Body of pancreas (tissue), 4 donors: ENCODE results near the gene ADAM33. TPM values are rescaled to one million over a fixed set of nuclear protein-coding genes. Genes with fewer than 3 reads are reported as not detected.
A peak's percentile ranks its signal among the peaks of the same experiment; 100 is the strongest.

Source experiments
- ATAC-seq: fragments of 150-250 bp; one replicate; pipeline ENCODE4 v1.9.1; 2016
- DNase-seq, 4 donors: peaks; one replicate each; pipeline ENCODE4 v3.0.0-alpha.2; 2019
- H3K27ac ChIP-seq, 4 donors: fragments of 200-600 bp; sonication (generic); 1 replicate in 3 of 4; 2 replicates in 1 of 4; pipeline versions ENCODE4 v1.5.1 to v1.6.1; 2016 to 2019; ENCODE audit warnings: mild to moderate bottlenecking in 1 of 4, mixed read lengths in 1 of 4, moderate library complexity in 1 of 4
- H3K27me3 ChIP-seq, 2 donors: fragments of 200-600 bp; sonication (generic); one replicate each; pipeline ENCODE4 v1.6.0; 2016; ENCODE audit warnings: mild to moderate bottlenecking in 1 of 2
- H3K36me3 ChIP-seq, 2 donors: fragments of 200-600 bp; sonication (generic); replicated peaks in 1 of 2; 2 replicates each; pipeline ENCODE4 v1.5.1; 2016; ENCODE audit warnings: low read depth in 2 of 2; ENCODE audit not compliant: insufficient read depth in 1 of 2
- H3K4me1 ChIP-seq: fragments of 200-600 bp; sonication (generic); one replicate; pipeline ENCODE4 v1.6.0; 2016
- H3K4me3 ChIP-seq, 2 donors: fragments of 200-600 bp; sonication (generic); 1 replicate in 1 of 2; 2 replicates in 1 of 2; pipeline ENCODE4 v1.5.1; 2016 to 2019
- H3K9me3 ChIP-seq, 3 donors: fragments of 200-600 bp; sonication (generic); 1 replicate in 2 of 3; 2 replicates in 1 of 3; pipeline ENCODE4 v1.5.1; 2016
- CTCF ChIP-seq, 7 experiments: fragments of 450-650 bp in 4 of 7; fragments of 200-600 bp in 3 of 7; sonication (generic) in 3 of 7; IDR thresholded peaks; one replicate each; pipeline ENCODE4 v1.5.1; 2016 to 2019; ENCODE audit warnings: antibody characterized with exemption in 7 of 7
- POLR2A ChIP-seq, 3 donors: fragments of 450-650 bp; IDR thresholded peaks; one replicate each; pipeline ENCODE4 v1.6.1; 2016; ENCODE audit warnings: antibody characterized with exemption in 3 of 3, mild to moderate bottlenecking in 2 of 3
- WGBS, 2 donors: methylation state at CpG; one replicate each; pipeline ENCODE4 v1.1.5; 2017; 5-methylcytosine and 5-hydroxymethylcytosine counted together
- intact Hi-C: fragments of 100-400 bp; cut with DNase I; formaldehyde crosslinking; loops from one replicate; pipeline ENCODE4 v1.15.1; 2023
- total RNA-seq, 2 donors: library from RNA; depleted of rRNA; stranded (reverse); fragments of >200 nt; gene quantifications; one replicate each; pipeline ENCODE4 v1.1.0, GENCODE V29; 2016

The ADAM33 gene
- total RNA-seq, 2 donors from 2014 or later: 11.2 to 29.0 TPM

- intact Hi-C loops: no loop called here
- Histone ChIP-seq H3K27me3 (no peaks in the 10 kb centered on the region), H3K4me3 (no peak overlapping the region), H3K36me3 (peaks cover 0 to 3% of the 10 kb centered on the region in 2 donors), H3K4me1 (peaks cover 27% of the 10 kb centered on the region), H3K9me3 (no peaks in the 10 kb centered on the region), H3K27ac (no peak overlapping the region)
- DNase-seq (no peak), ATAC-seq (no peak)
- WGBS, 2 donors: 83 to 90% methylated on average over 1 of the region's 1 CpG
- TF ChIP-seq POLR2A (IDR thresholded peaks at IDR 0.05) (no peak), CTCF (IDR thresholded peaks at IDR 0.05) (no peak)
Measured at GRCh38 chr20:3635346-3635745, 46.5 kb downstream of the ADAM33 start.

- peaks cover 27% of the 10 kb centered on the region for H3K4me1 ChIP-seq
- no peak for ATAC-seq
- WGBS, 2 donors: 30 to 39% methylated on average over 6 of the region's 6 CpGs
- no peak for DNase-seq
- TF ChIP-seq POLR2A (IDR thresholded peaks at IDR 0.05) (no peak), CTCF (IDR thresholded peaks at IDR 0.05) (no peak)
- no peaks in the 10 kb centered on the region for H3K27me3 ChIP-seq
- H3K4me3 ChIP-seq: no peak overlapping the region
- H3K9me3 ChIP-seq: no peaks in the 10 kb centered on the region
- H3K27ac ChIP-seq: peak overlapping the region in 2 of 4 donors; percentile 23 to 36
- peaks cover 0 to 3% of the 10 kb centered on the region in 2 donors for H3K36me3 ChIP-seq
- intact Hi-C loops: no loop called here
Measured at GRCh38 chr20:3633913-3634478, 47.8 kb downstream of the ADAM33 start.

DNA sequence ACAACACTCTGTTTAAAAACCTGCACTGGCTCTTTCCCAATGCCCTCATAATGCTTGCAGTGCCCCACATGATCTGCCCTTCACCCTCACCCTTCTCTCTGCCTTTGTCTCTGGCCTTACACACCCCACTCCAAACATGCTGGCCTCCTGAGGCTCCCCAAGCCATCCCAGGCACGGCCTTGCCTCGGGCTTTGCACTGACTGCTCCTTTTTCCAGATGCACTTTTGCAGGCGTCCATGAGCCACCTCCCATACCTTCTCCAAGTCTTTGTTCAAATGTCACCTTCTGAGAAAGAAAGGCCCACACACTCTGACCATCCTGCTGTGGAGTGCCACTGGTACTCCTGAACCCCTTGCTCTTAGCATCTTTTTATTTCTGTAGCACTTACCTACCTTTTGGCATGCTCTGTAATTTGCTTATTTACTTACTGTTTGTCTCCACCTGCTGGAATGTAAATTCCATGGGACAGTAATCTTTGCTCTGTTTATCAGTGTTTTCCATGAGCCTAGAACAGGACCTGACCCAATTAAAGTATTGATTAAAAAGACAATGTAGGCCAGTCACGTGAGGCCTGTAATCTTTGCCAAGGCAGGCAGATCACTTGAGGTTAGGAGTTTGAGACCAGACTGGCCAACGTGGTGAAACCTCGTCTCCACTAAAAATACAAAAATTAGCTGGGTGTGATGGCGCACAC lies 49.4 kb downstream of the ADAM33 start:
- Histone ChIP-seq H3K36me3 (no peaks in the 10 kb centered on the region), H3K27ac (no peak overlapping the region), H3K4me3 (no peak overlapping the region), H3K27me3 (no peaks in the 10 kb centered on the region), H3K4me1 (peaks cover 27% of the 10 kb centered on the region), H3K9me3 (no peaks in the 10 kb centered on the region)
- TF ChIP-seq POLR2A (IDR thresholded peaks at IDR 0.05): no peak
- peak in 4 of 7 experiments; percentile 27 to 37 (median 33) for TF ChIP-seq CTCF (IDR thresholded peaks at IDR 0.05)
- ATAC-seq (no peak), DNase-seq (no peak)
- 55 to 57% methylated on average over 7 of the region's 7 CpGs for WGBS, 2 donors
- intact Hi-C loops: no loop called here

DNA sequence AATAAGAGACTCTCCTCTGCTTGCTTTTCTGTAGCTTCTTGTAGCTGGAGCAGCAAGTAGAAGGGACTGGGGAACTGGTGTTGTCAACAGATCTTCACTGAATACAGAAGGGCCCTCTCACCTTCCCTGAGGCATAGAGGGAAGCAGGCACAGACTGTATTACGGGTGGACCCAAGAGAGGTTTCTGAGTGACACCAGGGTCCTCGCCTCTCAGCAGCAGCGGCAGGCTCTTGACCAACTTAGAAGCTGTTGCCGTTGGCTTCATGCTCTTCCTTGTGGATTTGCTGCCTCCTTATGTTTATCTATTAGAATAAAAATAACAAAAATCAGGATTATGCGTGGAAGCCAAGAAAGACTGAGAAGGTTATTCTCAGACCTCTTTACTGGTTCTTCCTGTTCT lies 50.3 kb downstream of the ADAM33 start:
- H3K27ac ChIP-seq: no peak overlapping the region
- H3K4me1 ChIP-seq: peaks cover 27% of the 10 kb centered on the region
- H3K27me3 ChIP-seq: no peaks in the 10 kb centered on the region
- ATAC-seq (no peak), DNase-seq (no peak)
- H3K36me3 ChIP-seq: no peaks in the 10 kb centered on the region
- intact Hi-C loops: no loop called here
- TF ChIP-seq CTCF (IDR thresholded peaks at IDR 0.05): no peak
- TF ChIP-seq POLR2A (IDR thresholded peaks at IDR 0.05): no peak
- 92 to 94% methylated on average over 5 of the region's 5 CpGs for WGBS, 2 donors
- H3K4me3 ChIP-seq: no peak overlapping the region
- H3K9me3 ChIP-seq: no peaks in the 10 kb centered on the region

- Histone ChIP-seq H3K27ac (no peak overlapping the region), H3K9me3 (no peaks in the 10 kb centered on the region), H3K36me3 (no peaks in the 10 kb centered on the region), H3K27me3 (no peaks in the 10 kb centered on the region), H3K4me3 (no peak overlapping the region), H3K4me1 (peaks cover 27% of the 10 kb centered on the region)
- 37 to 54% methylated on average over 8 of the region's 8 CpGs for WGBS, 2 donors
- no peak for TF ChIP-seq POLR2A (IDR thresholded peaks at IDR 0.05)
- no peak for TF ChIP-seq CTCF (IDR thresholded peaks at IDR 0.05)
- intact Hi-C loops: no loop called here
- ATAC-seq (no peak), DNase-seq (peak in 1 of 4 donors; percentile 23)
Measured at GRCh38 chr20:3630429-3630828, 51.4 kb downstream of the ADAM33 start.
